Measurements from ENCODE around the gene PLB1.
"Not testable (repeated sequence)": the region's sequence is repeated elsewhere in the genome, so short reads cannot be mapped to it uniquely, and the experiment has no call there.

Gene PLB1

DNA sequence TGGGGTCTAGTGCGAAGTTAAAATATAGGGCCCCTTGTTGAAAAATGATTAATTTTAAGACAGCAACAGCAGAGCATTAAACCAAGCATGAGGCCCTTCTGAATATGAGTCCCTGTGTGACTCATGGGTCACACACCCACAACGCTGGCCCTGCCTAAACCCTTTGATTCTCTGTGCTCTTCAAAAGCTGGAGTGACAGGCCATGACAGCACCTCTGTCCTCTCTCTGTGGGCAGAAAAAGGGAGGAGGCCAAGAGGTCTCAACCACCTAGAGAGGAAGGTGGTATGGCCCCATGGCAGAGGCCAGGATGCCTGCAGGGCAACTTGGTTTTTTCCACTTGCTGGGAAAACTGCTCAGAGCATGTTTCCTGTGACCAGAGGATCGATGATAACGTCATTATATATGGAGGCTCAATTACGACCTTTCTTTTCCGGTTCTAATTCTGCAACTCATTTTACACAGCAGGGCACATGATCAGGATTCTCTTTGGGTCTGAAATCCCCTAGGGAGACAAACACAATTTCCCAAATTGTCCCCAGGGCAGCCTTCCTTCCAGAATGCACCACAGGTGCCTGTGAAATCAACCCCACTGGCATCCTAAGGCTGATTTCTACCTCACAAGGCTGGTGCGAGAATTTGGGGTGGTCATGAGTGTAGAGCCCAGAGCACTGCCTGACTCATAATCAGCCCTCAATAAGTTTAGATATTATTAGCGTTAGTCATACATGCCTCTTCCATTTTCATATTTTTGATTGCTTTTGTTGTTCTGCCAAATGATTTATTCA lies 153.8 kb downstream of the PLB1 start:
- DNase-seq (ENCODE audit: low read depth), result no peak

DNA sequence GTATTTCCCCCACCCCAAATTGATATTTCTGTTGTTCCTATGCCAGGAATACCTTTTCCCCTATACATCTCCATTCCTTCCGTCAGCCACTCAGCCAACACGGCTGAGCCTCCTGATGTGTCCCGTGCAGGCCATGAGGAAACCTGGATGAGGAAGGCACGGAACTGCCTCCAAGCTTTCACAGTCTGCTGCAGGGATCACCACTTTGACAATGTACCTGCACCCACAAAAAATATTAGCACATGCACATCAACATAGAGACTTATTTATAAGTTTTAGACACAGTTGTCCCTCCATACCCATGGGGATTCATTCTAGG lies 154.4 kb downstream of the PLB1 start:
- no peak for DNase-seq (ENCODE audit: low read depth)

DNA sequence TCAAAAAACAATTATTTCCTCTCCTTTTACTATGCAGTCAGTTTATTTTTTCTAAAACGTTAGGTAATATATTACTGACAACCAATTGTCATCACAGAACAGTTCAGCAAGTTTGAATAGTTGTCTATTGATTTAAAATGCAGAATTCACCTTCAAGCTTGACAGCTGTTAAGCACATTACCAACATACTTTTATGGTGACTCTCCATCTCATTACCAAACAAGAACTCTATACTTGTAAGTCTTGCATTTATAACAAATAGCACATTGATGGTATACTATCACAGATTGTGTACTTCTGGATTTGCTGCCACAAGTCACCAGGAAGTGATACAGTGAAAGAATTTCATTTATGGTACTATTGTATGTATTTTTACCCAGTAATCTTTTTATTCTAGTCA lies 156.4 kb downstream of the PLB1 start:
- DNase-seq (ENCODE audit: low read depth), result no peak

DNA sequence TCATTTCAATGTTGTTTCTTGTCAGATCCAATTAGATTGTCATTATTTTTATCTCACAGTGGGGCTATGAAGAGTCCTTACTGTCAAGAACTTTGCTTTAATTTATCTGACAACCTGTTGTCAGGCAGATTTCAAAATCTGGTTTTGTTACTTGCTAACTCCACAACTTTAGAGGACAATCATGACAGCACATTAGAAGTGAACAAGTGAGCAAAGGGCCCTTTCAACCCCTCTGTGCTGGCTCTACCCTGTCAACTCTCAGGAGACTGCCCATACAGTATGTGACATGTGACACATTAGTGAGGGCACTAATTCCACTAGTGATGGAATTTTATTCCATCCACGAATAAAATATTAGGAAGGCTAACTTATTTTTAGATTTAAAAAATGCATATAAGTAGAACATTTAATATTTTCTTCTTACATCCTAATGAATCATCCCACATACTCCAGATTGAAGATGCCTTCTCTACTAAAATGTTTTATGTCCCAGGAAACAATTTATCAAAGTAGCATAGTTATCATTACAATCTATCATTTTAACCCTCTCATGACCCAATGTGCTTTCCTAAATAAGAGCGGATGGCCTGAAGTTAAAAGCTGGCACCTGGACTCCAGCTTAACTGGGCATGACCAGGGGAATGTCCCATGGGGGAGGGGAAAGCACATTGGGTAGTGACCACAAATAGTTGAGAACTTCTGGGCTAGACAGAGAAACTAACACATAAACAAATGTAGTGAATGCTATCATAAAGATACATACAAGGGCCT lies 158.2 kb downstream of the PLB1 start:
- DNase-seq (ENCODE audit: low read depth), result no peak

DNA sequence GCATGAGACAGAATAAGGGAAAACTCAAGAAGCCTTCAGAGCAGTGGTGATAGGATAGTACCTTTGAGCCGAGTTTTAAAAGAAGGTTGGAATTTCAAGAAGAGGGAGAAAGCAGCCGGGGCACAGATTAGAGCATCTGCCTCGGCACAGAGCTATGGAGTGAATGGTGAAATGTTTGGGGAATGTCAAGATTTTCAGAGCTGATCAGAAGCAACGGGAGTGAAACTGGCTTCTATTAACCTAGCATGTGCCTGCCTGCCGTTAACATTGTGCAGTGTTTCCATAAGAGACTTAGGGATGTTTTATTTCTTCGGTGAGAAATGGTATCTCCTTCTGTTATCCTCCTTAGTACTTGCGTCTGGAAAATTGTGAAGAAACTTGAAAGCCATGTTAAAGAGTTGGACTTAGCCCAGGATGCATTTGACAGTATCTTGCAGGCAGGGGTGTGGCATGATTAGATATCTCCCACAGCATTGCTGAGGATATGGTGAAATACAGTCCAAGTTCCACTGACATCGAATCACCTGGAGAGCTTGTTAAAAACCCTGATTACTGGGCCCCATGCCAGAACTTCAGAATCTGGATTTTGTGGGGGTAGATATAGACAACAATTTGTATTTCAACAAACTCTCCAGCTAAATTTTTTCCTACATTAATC lies 158.9 kb downstream of the PLB1 start:
- no peak for DNase-seq (ENCODE audit: low read depth)

DNA sequence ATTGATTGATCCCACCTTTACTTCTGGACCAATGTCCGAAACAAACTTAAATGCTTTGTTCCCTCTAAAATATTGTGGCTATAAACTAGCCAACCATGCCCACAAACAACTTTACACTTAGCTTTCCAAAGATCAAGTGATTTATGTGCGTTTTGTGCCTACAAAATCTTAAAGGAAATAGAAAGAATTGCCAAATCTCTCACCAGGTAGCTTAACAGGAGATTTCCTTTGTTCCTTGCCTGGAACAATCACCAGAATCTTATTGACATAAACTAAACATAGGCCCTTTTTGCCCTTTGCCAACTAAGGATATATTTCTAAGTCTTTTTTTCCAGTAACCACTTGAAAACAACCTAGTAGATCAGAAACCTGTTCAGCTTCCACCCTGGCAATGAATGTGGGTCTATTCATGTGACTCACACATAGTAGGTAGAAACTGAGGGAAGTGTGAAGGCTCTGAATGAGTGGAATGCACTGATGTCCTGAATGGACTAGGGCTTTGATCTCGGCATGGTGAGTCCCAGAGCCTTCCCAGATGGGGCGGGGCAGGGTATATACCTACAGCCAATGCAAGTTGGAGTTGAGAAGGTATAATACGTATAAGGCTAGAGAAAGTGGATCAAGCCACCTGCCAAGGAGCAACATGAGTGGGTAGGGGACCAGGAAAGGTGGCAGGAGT lies 161.2 kb downstream of the PLB1 start:
- no peak for DNase-seq (ENCODE audit: low read depth)

DNA sequence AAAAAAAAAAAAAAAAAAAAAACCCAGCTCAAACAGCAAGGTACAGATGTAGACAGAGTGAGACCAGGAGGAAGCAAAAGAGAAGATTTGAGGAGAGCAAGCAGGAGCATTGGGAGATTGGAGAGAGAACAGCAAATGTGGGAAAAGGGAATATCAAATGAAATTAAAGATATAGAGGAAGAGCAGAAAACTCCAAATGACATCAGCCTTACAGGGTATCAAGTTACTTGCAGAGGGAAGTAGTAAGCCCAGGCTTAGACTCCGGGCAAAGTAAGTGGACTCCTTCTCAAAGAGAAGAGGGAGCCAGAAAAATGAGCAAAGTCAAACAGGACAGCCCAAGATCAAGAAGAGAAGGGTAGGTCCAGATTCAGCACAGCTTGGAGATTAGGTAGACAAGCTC lies 162.5 kb downstream of the PLB1 start:
- no peak for DNase-seq (ENCODE audit: low read depth)

DNA sequence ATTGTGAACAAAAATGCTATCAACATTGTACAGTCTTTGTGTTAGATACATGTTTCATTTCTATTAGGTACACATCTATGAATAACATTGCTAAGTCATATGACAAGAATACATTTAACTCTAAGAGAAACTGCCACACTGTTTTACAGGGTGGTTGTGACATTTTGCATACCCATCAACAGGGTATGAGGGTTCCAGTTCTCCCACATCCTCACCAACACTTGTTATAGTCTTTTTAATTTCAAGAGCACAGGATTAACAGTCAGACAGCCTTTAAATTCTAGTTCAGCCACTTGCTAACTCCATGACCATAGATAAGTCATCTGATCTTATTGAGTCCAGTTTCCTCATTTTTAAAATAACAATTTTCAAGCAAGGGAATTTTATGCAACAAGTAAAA lies 163.3 kb downstream of the PLB1 start:
- DNase-seq (ENCODE audit: low read depth), result no peak

DNA sequence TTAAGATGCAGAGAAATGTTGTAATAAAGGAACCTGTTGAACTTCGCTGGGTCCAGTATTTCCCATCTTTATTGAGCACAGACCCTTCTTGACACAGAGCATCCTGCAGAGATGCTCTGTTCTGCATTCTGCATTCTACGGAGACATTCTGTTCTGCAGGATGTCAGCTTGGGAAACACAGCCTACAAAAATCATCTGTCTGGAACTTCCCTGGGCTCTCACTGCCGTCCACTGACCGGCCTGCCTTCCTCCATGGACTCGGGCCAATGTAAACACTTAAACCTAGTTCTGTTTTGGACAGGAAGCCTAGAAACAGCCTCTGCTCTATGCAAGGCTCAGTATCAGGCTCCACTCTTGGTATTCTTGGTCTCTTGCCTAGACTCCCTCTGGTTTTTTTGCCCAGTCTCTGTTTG lies 165.7 kb downstream of the PLB1 start:
- DNase-seq (ENCODE audit: low read depth), result no peak

DNA sequence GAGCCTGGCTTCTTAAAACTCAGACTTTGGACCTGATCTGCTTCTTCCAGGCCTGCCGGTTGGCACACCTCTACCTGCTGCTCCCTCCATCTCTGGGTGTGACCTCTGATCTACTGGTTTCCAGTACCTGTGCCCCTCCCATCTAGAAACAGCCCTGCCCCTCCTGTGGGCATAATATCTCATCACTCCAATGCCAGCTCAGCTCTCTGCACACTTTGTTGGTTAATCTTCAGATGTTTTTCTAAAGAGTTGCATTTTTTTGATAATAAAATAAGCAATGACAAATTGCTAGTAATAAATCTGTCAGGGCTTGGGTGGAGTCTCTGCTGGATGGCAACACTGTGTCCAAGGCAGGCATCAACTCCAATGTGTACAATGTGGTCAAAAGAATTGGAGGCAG lies 166.2 kb downstream of the PLB1 start:
- no peak for DNase-seq (ENCODE audit: low read depth)

DNA sequence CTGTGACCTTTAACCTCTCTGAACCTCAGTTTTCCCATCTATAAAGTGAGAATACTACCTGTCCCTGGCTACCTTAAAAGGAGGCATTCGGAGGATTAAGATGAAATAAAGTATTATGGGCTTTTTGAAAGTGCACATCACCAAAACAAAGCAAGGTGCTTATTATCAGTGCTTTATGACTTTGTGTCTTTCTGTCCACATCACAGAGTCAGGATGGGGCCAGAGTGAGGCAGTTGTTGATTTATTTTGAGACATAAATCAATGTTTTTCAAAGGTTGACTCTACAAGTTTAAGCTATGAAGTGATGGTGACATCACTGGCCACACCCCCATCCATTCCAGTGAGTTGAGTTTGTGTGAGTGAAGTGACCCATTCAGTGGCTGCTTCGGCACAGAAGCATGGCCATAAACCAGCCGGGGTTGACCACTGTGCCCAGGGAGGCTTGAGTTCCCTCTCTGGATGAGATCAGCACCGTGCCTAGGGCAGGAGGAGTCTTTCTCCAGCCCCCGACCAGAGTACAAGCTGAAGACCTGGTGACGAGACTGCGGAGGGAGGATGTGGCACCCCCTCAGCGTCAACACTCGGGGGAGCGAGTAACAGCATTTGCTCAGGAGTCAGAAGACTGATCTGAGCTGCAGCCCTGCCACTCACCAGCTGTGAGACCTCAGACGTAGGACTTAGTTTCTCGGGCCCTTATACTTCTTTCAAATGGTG lies 166.8 kb downstream of the PLB1 start:
- no peak for DNase-seq (ENCODE audit: low read depth)

DNA sequence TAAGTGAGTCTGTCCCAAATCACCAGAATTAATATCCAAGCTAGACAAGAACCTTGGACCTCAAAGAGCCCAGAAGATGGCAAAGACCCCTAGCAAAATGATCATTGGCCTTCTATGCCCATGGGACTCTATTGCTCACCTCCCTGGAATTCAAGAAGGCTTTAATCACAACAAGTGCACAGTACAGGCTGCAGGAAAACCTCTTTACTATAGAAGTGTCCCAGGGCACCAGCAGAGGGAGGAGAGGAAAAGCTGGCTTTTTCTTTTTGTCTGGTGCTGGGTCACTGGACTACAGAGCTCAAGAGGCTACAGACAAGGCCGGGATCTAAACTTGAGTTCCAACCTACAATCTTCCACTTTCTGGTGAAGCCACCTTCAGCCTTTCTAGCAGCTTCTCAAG lies 167.5 kb downstream of the PLB1 start:
- DNase-seq (ENCODE audit: low read depth), result no peak

DNA sequence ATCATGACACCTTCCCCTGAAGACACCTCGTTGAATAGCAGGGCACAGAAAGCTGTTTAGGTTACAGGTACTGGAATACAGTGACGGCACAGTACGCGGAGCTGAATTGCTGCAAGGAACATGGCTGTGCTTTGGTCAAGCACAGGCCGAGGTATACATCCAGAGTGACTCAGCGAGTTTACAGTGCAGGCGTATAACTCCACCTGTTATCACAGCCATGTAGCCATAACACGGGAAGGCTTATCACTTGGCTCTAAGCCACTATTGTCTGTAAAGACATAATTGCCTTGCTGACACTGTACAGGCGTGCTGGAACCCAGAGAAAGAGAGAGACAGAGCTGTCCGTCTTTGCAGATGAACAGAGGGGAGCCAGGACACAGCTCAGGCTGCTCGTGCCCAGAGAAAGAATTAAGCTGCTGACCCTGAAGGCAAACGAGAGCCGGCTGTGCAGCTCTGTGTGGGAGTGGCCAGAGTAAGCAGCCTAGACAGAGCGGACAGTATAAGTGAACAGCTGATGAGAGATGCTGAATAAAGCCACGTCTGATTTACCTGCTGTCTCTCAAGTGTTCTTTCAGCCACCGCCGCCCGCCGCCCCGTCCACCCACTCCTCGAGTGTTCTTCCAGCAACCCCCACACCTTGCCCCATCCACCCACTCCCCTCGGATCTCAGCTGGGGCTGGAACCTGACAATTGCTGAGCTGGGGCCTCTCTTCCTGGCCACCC lies 168.4 kb downstream of the PLB1 start:
- no peak for DNase-seq (ENCODE audit: low read depth)

DNA sequence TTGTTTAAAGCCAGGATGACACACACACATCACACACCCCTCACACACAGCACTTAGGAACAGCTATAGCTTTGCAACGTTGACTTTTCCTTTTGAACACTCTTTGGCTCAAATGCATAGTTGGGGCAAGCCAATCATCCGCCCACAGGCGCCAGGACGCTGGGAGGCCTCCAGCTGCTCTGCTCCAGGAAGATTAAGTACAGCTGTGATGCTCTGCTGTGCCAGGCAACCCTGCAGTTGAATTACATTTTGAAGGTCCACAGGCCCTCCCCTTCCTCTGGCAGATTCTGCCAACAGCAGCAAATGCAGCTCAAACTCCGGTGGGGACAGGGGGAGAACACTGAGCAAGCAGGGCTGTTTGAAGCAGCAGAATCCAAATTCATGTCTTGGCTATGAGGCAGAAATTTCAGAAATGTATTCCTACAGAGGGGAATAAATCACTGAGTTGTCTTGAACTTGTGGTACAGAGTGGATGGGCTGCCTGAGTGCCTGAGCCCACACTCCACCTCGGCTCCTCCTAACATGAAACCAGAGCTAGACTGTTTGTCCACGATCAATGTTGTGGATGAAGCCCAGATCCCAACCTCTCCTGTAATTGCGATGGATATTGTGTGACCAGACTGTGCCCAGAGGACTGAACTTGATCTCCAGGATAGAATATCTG lies 169.3 kb downstream of the PLB1 start:
- no peak for DNase-seq (ENCODE audit: low read depth)

DNA sequence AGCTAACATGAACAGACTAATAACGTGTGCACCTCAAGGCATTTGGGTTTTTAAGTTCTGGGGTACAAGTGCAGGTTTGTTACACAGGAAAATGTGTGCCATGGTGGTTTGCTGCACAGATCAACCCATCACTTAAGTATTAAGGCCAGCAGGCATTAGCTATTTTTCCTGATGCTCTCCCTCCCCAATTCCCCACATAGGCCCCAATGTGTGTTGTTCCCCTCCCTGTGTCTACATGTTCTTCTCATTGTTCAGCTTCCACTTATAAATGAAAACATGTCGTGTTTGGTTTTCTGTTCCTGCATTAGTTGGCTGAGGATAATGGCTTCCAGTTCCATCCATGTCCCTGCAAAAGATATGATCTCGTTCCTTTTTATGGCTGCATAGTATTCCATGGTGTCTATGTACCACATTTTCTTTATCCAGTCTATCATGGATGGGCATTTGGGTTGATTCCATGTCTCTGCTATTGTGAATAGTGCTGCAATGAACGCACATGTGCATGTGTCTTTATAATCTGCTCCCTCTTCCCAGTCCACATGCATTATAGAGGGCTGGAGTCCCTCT lies 170.0 kb downstream of the PLB1 start:
- DNase-seq (ENCODE audit: low read depth), result not testable (repeated sequence)

DNA sequence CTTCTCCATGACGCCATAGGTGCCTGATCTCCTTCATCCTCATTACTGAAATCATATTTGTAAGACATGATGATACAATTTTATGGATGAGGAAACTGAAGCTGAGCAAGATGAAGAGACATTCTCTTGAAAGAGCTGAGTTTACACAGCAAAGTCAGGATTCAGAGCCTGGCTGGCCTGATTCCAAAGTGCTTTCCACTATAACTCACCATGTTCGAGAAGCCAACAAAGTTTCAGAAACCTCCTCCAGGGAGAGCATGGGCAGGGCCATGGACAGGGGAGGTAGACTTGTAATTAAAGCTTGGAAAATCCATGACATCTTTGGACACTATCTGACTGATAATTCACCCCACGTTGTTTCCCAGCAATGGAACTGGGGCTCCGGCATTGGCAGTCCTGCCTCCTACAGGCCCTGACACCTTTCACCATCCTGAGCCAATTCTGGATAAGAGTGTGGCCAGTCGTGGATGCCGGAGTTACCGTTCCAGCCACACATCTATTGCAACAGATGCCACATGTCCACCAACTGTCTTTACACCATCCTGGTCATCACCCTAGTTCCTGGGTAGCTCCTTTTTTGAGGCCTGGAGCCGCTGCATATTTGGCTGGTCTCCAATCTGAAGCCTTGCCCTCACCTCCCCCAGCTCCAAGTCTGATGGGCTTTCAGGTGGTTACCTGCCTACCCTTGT lies 170.8 kb downstream of the PLB1 start:
- DNase-seq (ENCODE audit: low read depth), result no peak

DNA sequence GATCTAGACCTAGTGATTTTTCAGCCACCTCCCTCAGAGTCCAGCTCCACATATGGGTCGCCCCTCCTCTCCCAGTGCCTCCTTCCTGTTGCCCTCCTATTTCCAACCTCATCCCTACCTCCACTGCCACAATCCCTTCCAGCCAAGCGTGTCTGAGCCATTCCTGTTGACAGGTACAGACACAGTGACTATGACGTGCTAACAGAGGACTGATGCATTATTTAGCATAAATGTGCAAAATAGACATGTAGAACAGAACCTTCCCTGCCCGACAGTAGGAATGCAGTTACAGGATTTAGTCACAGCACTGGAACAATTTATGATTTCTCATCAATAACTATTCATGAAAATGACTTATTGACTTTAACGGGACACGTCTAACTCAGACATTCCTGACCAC lies 171.4 kb downstream of the PLB1 start:
- no peak for DNase-seq (ENCODE audit: low read depth)

DNA sequence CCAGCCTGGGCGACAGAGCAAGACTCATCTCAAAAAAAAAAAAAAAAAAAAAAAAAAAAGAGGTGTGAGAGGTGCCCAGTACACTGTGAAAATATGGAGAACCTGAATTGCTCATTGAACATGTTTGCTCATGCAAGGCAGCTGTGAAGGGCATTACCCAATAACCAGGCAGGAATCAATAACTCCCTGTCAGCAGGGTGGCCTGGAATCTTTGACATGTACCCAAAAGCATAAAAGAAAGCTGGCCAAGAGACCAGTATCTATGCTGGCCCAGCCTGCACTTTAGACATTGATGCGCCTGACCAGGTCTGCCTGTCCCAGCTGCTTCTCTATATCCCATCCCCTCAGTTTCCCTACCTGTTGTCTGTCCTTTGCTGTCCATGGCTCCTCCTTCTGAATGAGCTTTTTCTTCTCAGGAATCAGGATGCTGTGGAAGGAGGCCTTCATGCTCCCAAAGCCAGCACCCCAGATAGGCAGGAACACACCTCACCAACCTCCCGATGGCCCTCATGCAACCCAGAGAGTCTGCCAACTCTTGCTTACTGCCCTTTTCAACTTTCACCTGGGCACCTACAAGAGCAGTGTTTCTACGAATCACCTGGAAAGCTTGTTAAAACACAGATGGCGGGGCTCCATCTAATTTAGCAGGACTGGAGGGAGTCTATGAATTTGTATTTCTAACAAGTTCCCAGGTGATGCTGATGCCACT lies 172.4 kb downstream of the PLB1 start:
- DNase-seq (ENCODE audit: low read depth), result no peak

DNA sequence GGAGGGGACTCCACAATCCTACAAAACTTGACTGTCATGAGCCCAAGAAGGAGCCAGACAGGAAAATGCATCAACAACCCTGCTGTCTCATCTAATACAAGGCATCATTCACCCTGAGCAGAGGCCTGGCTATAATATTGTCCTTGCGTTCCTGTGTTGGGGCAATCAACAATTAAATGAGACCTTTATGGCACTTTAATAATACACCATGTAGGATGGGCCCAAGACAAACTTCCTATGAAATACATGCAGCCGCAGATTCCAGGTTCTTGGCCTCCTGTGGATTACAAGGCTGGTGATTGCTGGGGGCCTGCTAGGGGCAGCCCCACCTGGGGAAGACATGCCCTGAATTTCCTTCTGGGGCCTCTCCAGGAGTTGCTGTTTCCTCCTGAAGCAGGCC lies 173.0 kb downstream of the PLB1 start:
- no peak for DNase-seq (ENCODE audit: low read depth)
